MM.1S (cell line): ENCODE results near the gene CADM3.

Experiments
- DNase-seq: peaks from one replicate; pipeline ENCODE4 v3.0.0-alpha.2; 2015
- H2AFZ ChIP-seq: fragments of 300-600 bp; sonication (generic); 2 replicates; pipeline ENCODE4 v1.6.0; 2016; ENCODE audit warnings: antibody characterized with exemption, low read length
- H3F3A ChIP-seq: fragments of 300-600 bp; sonication (generic); 2 replicates; pipeline ENCODE4 v1.6.1; 2016; ENCODE audit warnings: mild to moderate bottlenecking, antibody characterized with exemption, low read length, moderate library complexity, mixed read lengths; ENCODE audit not compliant: insufficient read depth
- H3K27ac ChIP-seq: fragments of 300-600 bp; sonication (generic); 2 replicates; pipeline ENCODE4 v1.5.1; 2016; ENCODE audit warnings: mild to moderate bottlenecking, low read length
- H3K27me3 ChIP-seq: fragments of 300-600 bp; sonication (generic); replicated peaks from 2 replicates; pipeline ENCODE4 v1.6.0; 2016; ENCODE audit warnings: low read length; ENCODE audit not compliant: insufficient read depth
- H3K36me3 ChIP-seq: fragments of 300-600 bp; sonication (generic); replicated peaks from 2 replicates; pipeline ENCODE4 v1.6.1; 2016; ENCODE audit warnings: mild to moderate bottlenecking, low read length, mixed read lengths; ENCODE audit not compliant: insufficient read depth
- H3K4me1 ChIP-seq: fragments of 300-600 bp; sonication (generic); 2 replicates; pipeline ENCODE4 v1.6.1; 2016; ENCODE audit warnings: low read length, mixed read lengths
- H3K4me2 ChIP-seq: fragments of 300-600 bp; sonication (generic); 2 replicates; pipeline ENCODE4 v1.6.0; 2016; ENCODE audit warnings: low read depth, low read length
- H3K4me3 ChIP-seq: fragments of 300-600 bp; sonication (generic); 2 replicates; pipeline ENCODE4 v1.5.1; 2016; ENCODE audit warnings: low read length, mixed read lengths
- H3K79me2 ChIP-seq: fragments of 300-600 bp; sonication (generic); 2 replicates; pipeline ENCODE4 v1.6.1; 2016; ENCODE audit warnings: mixed run types, low read length, mixed read lengths
- H3K9ac ChIP-seq: fragments of 300-600 bp; sonication (generic); 2 replicates; pipeline ENCODE4 v1.6.1; 2016; ENCODE audit warnings: low read length, mixed read lengths
- H3K9me2 ChIP-seq: fragments of 300-600 bp; sonication (generic); replicated peaks from 2 replicates; pipeline ENCODE4 v1.6.1; 2016; ENCODE audit warnings: mild to moderate bottlenecking, low read length, mixed read lengths; ENCODE audit not compliant: insufficient read depth
- H3K9me3 ChIP-seq: fragments of 300-600 bp; sonication (generic); replicated peaks from 2 replicates; pipeline ENCODE4 v1.6.1; 2016; ENCODE audit warnings: mild to moderate bottlenecking, low read length, mixed read lengths; ENCODE audit not compliant: insufficient read depth
- H4K20me1 ChIP-seq: fragments of 300-600 bp; sonication (generic); 2 replicates; pipeline ENCODE4 v1.6.1; 2016; ENCODE audit warnings: mild to moderate bottlenecking, low read length, moderate library complexity, mixed read lengths; ENCODE audit not compliant: insufficient read depth
- CTCF ChIP-seq: fragments of 300-600 bp; sonication (generic); IDR thresholded peaks from 2 replicates; pipeline ENCODE4 v1.5.1; 2016; ENCODE audit warnings: antibody characterized with exemption, low read length, mixed read lengths
- EZH2 ChIP-seq: fragments of 300-600 bp; sonication (generic); optimal IDR thresholded peaks from 2 replicates; pipeline ENCODE3; 2017; ENCODE audit warnings: low read depth, mild to moderate bottlenecking, antibody characterized with exemption, low read length, mixed read lengths
- EZH2phosphoT487 ChIP-seq: fragments of 300-600 bp; sonication (generic); IDR thresholded peaks from 2 replicates; pipeline ENCODE4 v1.6.1; 2018; ENCODE audit warnings: antibody characterized with exemption, low read length

The CADM3 gene

GRCh38 chr1:159218649-159219636 lies 47.5 kb downstream of the CADM3 start:
- Histone ChIP-seq H3K4me2 (no peak overlapping the region), H3K79me2 (no peaks in the 10 kb centered on the region), H3K9ac (no peak overlapping the region), H3K4me3 (no peak overlapping the region), H3F3A (no peaks in the 10 kb centered on the region), H3K36me3 (no peaks in the 10 kb centered on the region), H3K9me2 (no peaks in the 10 kb centered on the region), H4K20me1 (no peaks in the 10 kb centered on the region), H3K9me3 (no peaks in the 10 kb centered on the region), H2AFZ (no peak overlapping the region), H3K4me1 (no peaks in the 10 kb centered on the region), H3K27ac (no peak overlapping the region), H3K27me3 (no peaks in the 10 kb centered on the region)
- DNase-seq: no peak
- TF ChIP-seq EZH2 (no peak), CTCF (no peak), EZH2phosphoT487 (no peak)

GRCh38 chr1:159222075-159222865 lies 50.9 kb downstream of the CADM3 start:
- H3K4me1 ChIP-seq: no peaks in the 10 kb centered on the region
- no peaks in the 10 kb centered on the region for H3K9me2 ChIP-seq
- no peaks in the 10 kb centered on the region for H3K79me2 ChIP-seq
- no peak overlapping the region for H3K4me3 ChIP-seq
- no peaks in the 10 kb centered on the region for H3F3A ChIP-seq
- DNase-seq: no peak
- H3K9me3 ChIP-seq: no peaks in the 10 kb centered on the region
- no peaks in the 10 kb centered on the region for H3K27me3 ChIP-seq
- H3K4me2 ChIP-seq: no peak overlapping the region
- TF ChIP-seq EZH2: no peak
- no peak for TF ChIP-seq EZH2phosphoT487
- TF ChIP-seq CTCF: no peak
- H4K20me1 ChIP-seq: no peaks in the 10 kb centered on the region
- H3K36me3 ChIP-seq: no peaks in the 10 kb centered on the region
- no peak overlapping the region for H3K27ac ChIP-seq
- no peak overlapping the region for H2AFZ ChIP-seq
- H3K9ac ChIP-seq: no peak overlapping the region

DNA sequence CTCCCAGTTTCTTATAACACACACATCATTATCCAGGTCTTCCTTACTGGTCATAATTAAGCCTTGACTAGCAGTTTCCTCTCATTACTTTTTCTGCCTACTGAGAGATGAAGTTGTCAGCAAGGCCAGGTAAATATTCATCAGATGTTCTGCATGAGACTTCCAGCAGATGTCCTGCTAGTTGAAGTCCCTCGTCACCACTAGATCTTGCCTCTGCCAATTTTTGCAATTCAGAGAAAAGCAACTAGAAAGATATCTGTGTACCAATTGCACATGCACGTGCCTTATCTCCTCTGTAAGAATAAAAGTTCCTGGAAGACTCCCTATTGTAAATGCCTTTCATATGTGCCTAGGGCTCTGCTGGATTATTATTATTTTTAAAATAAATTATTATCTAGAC lies 51.6 kb downstream of the CADM3 start:
- H3K9ac ChIP-seq: no peak overlapping the region
- no peak overlapping the region for H3K4me3 ChIP-seq
- no peak overlapping the region for H2AFZ ChIP-seq
- TF ChIP-seq EZH2phosphoT487 (no peak), CTCF (no peak), EZH2 (no peak)
- H3K36me3 ChIP-seq: no peaks in the 10 kb centered on the region
- no peaks in the 10 kb centered on the region for H3K9me2 ChIP-seq
- no peak overlapping the region for H3K27ac ChIP-seq
- H4K20me1 ChIP-seq: no peaks in the 10 kb centered on the region
- H3F3A ChIP-seq: no peaks in the 10 kb centered on the region
- no peak overlapping the region for H3K4me2 ChIP-seq
- DNase-seq: no peak
- no peaks in the 10 kb centered on the region for H3K79me2 ChIP-seq
- H3K27me3 ChIP-seq: no peaks in the 10 kb centered on the region
- no peaks in the 10 kb centered on the region for H3K9me3 ChIP-seq
- no peaks in the 10 kb centered on the region for H3K4me1 ChIP-seq
